ENCODE results near the gene CFAP299. TPM values are rescaled to one million over a fixed set of nuclear protein-coding genes. Genes with fewer than 3 reads are reported as not detected.

The CFAP299 gene
- total and polyA plus RNA-seq, 2 of the 8 experiments (the other 6 are each of a cell fraction or from before 2014, with no cell fraction given): not detected

DNA sequence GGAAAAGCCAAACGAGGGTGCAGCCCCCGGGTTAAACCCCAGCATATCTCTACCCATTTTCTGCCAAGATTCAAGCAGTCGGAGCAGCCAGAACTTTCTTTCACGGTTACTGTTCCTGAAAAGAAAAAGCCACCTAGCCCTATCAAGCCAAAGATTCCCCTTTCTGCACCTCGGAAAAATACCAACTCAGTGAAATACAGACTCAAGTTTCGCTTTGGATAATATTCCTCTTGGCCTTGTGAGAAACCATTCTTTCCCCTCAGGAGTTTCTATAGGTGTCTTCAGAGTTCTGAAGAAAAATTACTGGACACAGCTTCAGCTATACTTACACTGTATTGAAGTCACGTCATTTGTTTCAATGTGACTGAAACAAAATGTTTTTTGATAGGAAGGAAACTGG is 49.1 kb upstream of the CFAP299 start:
- Histone ChIP-seq H3K4me3 (ENCODE audit: extremely low read depth in 1 of 4, insufficient read depth in 2 of 4, low read depth in 3 of 4, low read length in 4 of 4) (no peak overlapping the region), H4K91ac (replicated peaks; ENCODE audit: insufficient read length, low read length) (no peak overlapping the region), H3K9ac (replicated peaks in 1 of 4; ENCODE audit: extremely low read depth in 1 of 4, low read depth in 3 of 4, low read length in 3 of 4) (no peak overlapping the region), H3K14ac (ENCODE audit: insufficient read length) (no peak overlapping the region), H3K23me2 (ENCODE audit: low read depth, low read length) (no peaks in the 10 kb centered on the region; the same call in 1 of the 2 replicates), H2BK5ac (ENCODE audit: low read depth, low read length) (no peak overlapping the region), H3K27me3 (replicated peaks in 1 of 4; ENCODE audit: control insufficient read depth in 3 of 4, extremely low read depth in 1 of 4, insufficient read depth in 3 of 4, low read length in 3 of 4) (no peaks in the 10 kb centered on the region), H4K8ac (ENCODE audit: extremely low read depth, insufficient read depth, low read length) (no peak overlapping the region), H3K9me3 (ENCODE audit: insufficient read depth in 2 of 2, low read depth in 1 of 2, low read length in 1 of 2) (no peaks in the 10 kb centered on the region), H3K27ac (ENCODE audit: low read depth, low read length) (no peak overlapping the region), H3K79me1 (ENCODE audit: low read depth, low read length) (no peaks in the 10 kb centered on the region), H3K18ac (ENCODE audit: extremely low read depth, low read length) (no peak overlapping the region), H3K4me1 (replicated peaks in 1 of 4; ENCODE audit: control insufficient read depth in 3 of 4, insufficient read depth in 4 of 4, low read length in 3 of 4) (no peaks in the 10 kb centered on the region), H2BK120ac (replicated peaks; ENCODE audit: low read depth, low read length) (no peak overlapping the region), H2AFZ (ENCODE audit: low read length) (no peak overlapping the region), H2AK5ac (ENCODE audit: low read depth, low read length) (no peak overlapping the region), H3K4ac (replicated peaks; ENCODE audit: insufficient read length, low read depth, low read length) (no peak overlapping the region), H4K5ac (ENCODE audit: insufficient read length, low read depth, low read length) (no peak overlapping the region), H3K23ac (ENCODE audit: insufficient read length) (no peak overlapping the region), H2BK12ac (ENCODE audit: low read depth, low read length) (no peak overlapping the region), H3K36me3 (ENCODE audit: control insufficient read depth in 2 of 4, insufficient read depth in 4 of 4, low read length in 3 of 4) (no peaks in the 10 kb centered on the region), H3K56ac (replicated peaks; ENCODE audit: insufficient read length, low read depth, low read length) (no peak overlapping the region), H3K4me2 (ENCODE audit: insufficient read depth in 1 of 2, low read depth in 2 of 2, low read length in 2 of 2) (no peak overlapping the region), H2BK20ac (ENCODE audit: low read length) (no peak overlapping the region), H3K79me2 (ENCODE audit: control insufficient read depth in 1 of 2, insufficient read depth in 2 of 2, low read length in 2 of 2) (no peaks in the 10 kb centered on the region), H4K20me1 (replicated peaks in 1 of 2; ENCODE audit: control insufficient read depth in 1 of 2, insufficient read depth in 2 of 2, low read length in 2 of 2) (peaks cover 0 to 1% of the 10 kb centered on the region in 2 experiments), H2BK15ac (ENCODE audit: low read length) (no peak overlapping the region)
- POLR2A ChIA-PET (ENCODE audit: partially characterized antibody): no interaction called here
- CTCF ChIA-PET (ENCODE audit: partially characterized antibody): interaction anchor here (1.1 to 1.8 kb wide), 2 partner anchors 12 to 50 kb away, joined by 3 to 5 read pairs; no protein-coding TSS in a partner anchor
- WGBS, 2 experiments (ENCODE audit: extremely low coverage in 1 of 2, insufficient coverage in 1 of 2, insufficient read length in 1 of 2, insufficient replicate concordance in 2 of 2, low coverage in 1 of 2, low lambda C conversion rate in 2 of 2, missing lambda C conversion rate in 1 of 2): 83% methylated on average over 7 of the region's 7 CpGs; no CpG with 5 or more reads in 1 of the 2 experiments
- DNase-seq (ENCODE audit: low read depth in 1 of 2, low spot score in 2 of 2) (no peak), FAIRE-seq (no peak)
- TF ChIP-seq SP4 (IDR thresholded peaks at IDR 0.05; ENCODE audit: low read length): no peak
- no peak for TF ChIP-seq TBP (IDR thresholded peaks at IDR 0.05; ENCODE audit: low read depth, low read length)
- no peak for TF ChIP-seq SUZ12 (IDR thresholded peaks at IDR 0.05; ENCODE audit: low read length)
- no peak for TF ChIP-seq TAF7 (optimal IDR thresholded peaks at IDR 0.05; ENCODE audit: borderline replicate concordance, low read depth, low read length)
- TF ChIP-seq GABPA (IDR thresholded peaks at IDR 0.05; ENCODE audit: borderline replicate concordance, insufficient read depth, low read length): no peak
- no peak for TF ChIP-seq SP2 (IDR thresholded peaks at IDR 0.05; ENCODE audit: low read length)
- no peak for TF ChIP-seq CHD1 (IDR thresholded peaks at IDR 0.05; ENCODE audit: low read depth, low read length)
- TF ChIP-seq NANOG (IDR thresholded peaks at IDR 0.05; ENCODE audit: insufficient read depth, low read depth, low read length, poor library complexity, severe bottlenecking): no peak
- no peak for TF ChIP-seq YY1 (IDR thresholded peaks at IDR 0.05; ENCODE audit: low read depth, low read length)
- no peak for TF ChIP-seq RFX5 (IDR thresholded peaks at IDR 0.05; ENCODE audit: borderline replicate concordance, low read depth, low read length)
